Activated T-cell treated with anti-CD3 and anti-CD28 coated beads for 4 hours (primary cell): Measurements from ENCODE around the gene LRRN1.
"Not testable (repeated sequence)": the region's sequence is repeated elsewhere in the genome, so short reads cannot be mapped to it uniquely, and the experiment has no call there.

ENCODE experiments used
- DNase-seq: peaks from one replicate; pipeline ENCODE4 v3.0.0-alpha.2; 2020

LRRN1 gene

DNA sequence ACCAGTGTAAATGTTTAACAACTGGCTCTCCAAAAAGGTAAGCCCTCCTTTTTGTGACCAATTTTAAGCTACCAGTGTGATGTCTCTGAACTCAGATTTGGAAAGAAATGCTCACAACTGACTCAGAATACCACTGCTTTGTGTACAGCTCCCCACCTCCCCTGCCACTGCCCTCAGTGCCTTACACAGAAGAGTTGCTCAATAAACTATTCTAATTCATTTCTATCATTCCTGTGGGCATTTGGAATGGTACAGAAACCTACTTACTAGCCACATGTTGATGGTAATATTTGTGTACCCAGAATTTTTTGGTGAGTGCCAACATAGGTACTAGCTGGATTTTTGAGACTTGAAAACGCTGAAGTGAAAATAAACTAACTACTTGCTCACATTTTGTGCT is 16.0 kb downstream of the LRRN1 start:
- no peak for DNase-seq

DNA sequence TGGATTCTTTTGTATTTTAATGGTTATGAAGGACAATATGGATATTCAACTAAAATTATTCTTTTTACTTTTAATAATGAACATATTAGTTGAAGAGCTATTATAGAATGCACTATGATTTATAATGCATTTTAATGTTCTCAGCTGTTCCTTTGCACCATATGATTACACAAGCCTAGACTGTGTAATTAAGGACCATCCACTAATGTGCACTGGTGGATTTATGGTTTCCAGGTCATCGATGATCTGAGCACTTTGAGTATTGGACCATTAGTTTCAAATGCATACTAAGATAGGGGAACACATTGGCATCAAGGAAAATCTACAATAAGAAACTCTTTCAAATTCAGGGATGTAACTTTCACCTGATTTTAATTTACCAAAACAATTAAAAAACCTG is 16.8 kb downstream of the LRRN1 start:
- no peak for DNase-seq

- no peak for DNase-seq
Measured at GRCh38 chr3:3817865-3818264, 18.6 kb downstream of the LRRN1 start.

- DNase-seq: no peak
Measured at GRCh38 chr3:3821777-3822176, 22.5 kb downstream of the LRRN1 start.

DNA sequence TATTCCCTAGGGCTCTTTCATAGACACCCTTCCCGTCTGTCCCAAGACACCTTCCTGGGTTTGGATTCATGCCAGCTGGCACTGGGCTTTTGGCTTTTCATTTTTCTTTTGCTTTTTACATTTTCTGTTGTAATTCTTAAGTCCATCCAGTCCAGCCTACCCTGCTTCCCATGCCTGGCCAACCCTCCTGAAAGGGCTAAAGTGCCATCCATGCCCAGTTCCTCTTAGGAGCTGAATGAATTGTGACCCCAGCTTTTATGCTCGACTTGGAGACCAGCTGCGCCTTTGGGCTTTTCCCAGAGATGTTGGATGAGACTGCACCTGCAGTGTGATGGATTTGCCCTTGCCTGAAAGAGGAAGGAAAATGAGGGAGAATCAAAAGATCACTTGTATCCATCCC is 25.8 kb downstream of the LRRN1 start:
- DNase-seq: no peak

- no peak for DNase-seq
Measured at GRCh38 chr3:3826521-3826920, 27.3 kb downstream of the LRRN1 start.

DNA sequence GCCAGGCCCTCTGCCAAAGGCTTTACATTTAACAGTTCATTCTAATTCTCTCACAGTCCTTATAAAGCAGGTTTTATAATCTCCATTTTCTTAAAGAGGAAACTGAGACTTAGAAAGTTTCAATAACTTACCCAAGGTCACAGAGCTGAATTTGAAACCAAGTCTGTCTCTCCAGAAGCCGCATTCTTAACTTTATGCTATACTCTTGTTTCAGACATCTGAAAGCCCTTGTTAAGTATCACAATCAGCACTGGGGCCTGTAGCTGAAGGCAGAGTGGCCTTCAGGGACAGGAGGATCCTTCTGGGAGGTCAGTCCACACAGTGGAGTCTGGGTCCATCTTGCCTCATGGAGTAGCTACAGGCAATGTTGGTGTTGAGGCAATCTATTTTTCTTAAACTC is 27.9 kb downstream of the LRRN1 start:
- DNase-seq: no peak

GRCh38 chr3:3828417-3828816 is 29.2 kb downstream of the LRRN1 start:
- DNase-seq: not testable (repeated sequence)

GRCh38 chr3:3836845-3837244 is 37.6 kb downstream of the LRRN1 start:
- no peak for DNase-seq

- no peak for DNase-seq
Measured at GRCh38 chr3:3842356-3842755, 43.1 kb downstream of the LRRN1 start.

- DNase-seq: no peak
Measured at GRCh38 chr3:3847994-3848922, 49.0 kb downstream of the LRRN1 start.

- DNase-seq: no peak
Measured at GRCh38 chr3:3848923-3849275, 49.7 kb downstream of the LRRN1 start.

DNA sequence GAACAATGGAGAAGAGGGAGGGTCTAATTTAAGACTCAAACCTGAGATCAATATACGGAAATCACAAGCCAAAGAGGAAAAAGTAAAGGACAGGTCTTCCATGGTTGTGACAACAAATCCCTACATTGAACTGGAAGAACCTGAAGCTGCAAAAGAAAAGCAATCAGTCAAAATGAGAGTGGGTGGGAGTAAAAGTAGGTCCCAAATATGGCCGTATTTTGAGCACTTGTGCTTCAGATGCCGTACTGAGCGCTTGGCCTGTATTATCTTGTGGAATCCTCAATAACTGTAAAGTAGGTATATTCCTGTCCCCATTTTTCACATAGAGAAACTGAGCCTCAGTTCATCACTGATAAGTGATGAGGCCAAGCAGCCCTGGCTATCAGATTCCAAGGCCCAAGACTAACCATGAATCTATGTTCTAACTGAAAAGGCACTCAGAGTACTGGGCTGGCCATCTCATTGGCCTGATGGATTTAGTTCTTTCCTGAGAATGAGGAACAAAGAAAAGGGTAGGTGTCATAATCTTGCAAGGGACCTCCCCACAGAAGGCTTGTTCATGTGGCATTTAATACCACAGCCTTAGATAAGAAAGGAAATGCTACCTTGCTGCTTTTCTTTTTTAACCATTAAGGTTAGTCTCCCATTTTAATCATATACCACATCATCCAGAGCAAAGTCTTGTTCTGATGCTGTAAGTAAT is 52.5 kb downstream of the LRRN1 start:
- no peak for DNase-seq

GRCh38 chr3:3853544-3853943 is 54.3 kb downstream of the LRRN1 start:
- no peak for DNase-seq

GRCh38 chr3:3855056-3855455 is 55.8 kb downstream of the LRRN1 start:
- DNase-seq: no peak

DNA sequence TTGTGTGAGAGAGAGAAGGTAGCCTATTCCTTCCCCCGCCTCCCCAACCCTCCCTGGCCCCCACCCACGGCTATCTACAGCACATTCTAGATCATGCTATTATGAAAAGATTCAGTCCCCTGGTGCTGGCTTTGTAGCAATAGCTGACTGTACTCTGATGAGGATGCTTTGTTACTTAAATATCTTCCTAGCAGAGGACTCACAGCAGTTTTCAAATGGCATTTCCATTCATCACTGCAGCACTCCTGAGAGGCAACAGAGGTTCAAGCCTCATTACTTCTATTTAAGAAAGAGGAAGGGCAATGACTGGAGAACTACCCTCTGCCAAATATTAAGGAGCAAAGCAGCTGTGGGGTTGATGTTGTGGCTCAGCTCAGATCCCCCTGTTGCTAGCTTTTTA is 61.0 kb downstream of the LRRN1 start:
- no peak for DNase-seq

- DNase-seq: no peak
Measured at GRCh38 chr3:3862534-3862933, 63.3 kb downstream of the LRRN1 start.

DNA sequence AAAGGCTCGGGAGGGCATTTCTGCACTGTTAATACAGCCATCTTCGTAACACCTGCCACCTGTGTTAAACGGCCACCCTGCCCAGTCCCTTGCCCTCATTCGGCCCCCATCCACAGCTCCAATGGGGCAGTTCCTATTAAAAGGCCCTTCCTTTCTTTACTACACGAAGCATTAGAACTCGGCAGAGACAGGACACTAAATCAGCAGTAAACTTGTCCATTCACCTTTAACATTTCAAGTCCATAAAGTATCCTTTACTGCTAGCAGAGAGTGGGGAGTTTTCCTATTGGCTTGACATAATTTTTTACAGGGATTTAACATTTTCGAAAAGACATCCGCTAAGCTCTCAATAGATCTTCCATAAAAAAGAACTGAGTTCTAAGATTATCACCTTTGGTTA is 76.3 kb downstream of the LRRN1 start:
- DNase-seq: no peak

DNA sequence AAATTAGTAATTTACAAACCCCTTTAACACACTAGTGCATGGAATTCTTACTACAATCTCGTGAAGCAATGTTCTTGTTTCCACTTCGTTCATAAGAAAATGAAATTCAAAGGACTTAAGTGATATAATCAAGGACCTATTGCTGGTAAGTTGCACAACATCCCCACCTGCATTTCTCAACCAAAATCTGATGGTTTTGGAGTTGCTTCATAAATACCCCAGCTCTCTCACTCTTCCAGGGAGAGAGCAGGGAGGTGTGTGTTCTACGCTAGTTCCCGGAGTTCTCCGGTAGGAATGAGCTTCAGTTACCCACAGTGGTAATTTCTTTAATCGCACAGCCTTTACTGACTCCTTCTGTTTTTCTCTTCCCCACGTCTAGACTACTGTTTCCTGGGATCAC is 81.8 kb downstream of the LRRN1 start:
- DNase-seq: no peak

DNA sequence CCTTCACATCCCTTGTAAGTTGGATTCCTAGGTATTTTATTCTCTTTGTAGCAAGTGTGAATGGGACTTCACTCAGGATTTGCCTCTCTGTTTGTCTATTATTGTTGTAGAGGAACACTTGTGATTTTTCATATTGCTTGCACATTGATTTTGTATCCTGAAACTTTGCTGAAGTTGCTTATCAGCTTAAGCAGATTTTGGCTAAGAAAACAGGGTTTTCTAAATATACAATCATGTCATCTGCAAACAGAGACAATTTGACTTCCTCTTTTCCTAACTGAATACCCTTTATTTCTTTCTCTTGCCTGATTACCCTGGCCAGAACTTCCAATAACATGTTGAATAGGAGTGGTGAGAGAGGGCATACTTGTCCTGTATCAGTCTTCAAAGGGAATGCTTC is 88.1 kb downstream of the LRRN1 start:
- not testable (repeated sequence) for DNase-seq

DNA sequence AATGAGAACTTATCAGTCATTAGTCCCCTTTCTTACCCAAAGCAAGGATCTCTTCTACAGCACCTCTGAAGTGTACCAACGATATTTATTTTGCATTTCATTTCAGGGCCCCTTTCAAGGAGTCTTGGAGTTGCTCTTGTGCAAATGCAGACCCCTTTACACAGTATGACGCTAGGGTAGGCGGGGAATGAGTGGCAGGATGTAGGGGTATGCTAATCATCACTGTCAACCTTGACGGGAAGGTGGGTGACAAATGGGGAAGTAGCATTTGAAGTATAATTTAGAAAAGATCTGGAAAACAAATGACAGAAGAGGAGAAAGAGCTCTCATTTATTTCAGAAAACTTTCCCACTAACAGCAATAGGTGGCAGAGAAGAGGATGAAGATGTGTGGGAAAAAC is 94.4 kb downstream of the LRRN1 start:
- no peak for DNase-seq
